Measurements from ENCODE around the gene GRIA1.

DNA sequence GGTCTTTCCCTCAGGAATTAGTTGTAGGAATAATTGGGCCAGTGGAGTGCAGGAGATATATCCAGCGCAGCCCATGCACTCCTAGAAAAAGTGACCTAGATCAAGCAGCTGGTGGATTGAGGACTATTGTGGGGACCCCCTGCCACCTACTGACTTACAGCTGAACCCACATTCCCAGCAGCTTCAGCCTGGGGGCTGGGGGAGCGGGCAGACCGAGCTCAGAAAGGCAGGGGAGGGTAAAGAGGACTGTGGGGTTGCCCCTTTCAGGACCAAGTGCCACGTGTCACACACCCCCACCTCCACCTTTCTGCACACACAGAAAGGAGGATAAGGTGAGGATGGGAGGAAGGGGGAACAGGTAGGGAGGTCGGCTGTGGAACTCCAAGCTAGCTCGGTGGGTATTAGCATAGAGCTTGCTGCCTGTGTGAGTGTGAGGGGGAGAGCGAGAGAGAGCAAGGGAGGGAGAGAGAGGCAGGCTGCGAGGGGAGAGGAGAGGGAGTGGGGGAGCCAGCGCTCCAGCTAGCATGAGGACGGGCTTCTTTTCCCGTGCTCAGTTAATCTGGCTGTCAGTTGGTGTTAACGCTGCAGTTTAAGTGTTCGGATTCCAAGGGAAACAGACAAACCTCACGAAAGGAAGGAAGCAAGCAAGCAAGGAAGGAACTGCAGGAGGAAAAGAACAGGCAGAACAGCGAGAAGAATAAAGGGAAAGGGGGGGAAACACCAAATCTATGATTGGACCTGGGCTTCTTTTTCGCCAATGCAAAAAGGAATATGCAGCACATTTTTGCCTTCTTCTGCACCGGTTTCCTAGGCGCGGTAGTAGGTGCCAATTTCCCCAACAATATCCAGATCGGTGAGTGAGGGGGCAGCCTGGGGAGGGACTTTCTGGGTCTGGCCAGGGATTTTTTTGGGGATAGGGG lies at the start of gene GRIA1:
- TF ChIP-seq, protein P1, sequence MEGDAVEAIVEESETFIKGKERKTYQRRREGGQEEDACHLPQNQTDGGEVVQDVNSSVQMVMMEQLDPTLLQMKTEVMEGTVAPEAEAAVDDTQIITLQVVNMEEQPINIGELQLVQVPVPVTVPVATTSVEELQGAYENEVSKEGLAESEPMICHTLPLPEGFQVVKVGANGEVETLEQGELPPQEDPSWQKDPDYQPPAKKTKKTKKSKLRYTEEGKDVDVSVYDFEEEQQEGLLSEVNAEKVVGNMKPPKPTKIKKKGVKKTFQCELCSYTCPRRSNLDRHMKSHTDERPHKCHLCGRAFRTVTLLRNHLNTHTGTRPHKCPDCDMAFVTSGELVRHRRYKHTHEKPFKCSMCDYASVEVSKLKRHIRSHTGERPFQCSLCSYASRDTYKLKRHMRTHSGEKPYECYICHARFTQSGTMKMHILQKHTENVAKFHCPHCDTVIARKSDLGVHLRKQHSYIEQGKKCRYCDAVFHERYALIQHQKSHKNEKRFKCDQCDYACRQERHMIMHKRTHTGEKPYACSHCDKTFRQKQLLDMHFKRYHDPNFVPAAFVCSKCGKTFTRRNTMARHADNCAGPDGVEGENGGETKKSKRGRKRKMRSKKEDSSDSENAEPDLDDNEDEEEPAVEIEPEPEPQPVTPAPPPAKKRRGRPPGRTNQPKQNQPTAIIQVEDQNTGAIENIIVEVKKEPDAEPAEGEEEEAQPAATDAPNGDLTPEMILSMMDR (IDR thresholded peaks at IDR 0.05) = no peak
- TF ChIP-seq POLR2AphosphoS5 (IDR thresholded peaks at IDR 0.05) = no peak
- no peak for TF ChIP-seq POLR2A (IDR thresholded peaks at IDR 0.05)

Data from transverse colon (tissue), 4 donors.